Hepatocyte (in vitro differentiated cells): ENCODE results near the gene SYNJ1. TPM values are rescaled to one million over a fixed set of nuclear protein-coding genes. Genes with fewer than 3 reads are reported as not detected.

Experiments
- DNase-seq: peaks from one replicate; pipeline ENCODE4 v3.0.0-alpha.2; 2016; ENCODE audit warnings: low spot score
- H2AFZ ChIP-seq: fragments of 200-600 bp; sonication (generic); 2 replicates; pipeline ENCODE4 v1.6.0; 2016; ENCODE audit warnings: antibody characterized with exemption, mild to moderate bottlenecking
- H3K27ac ChIP-seq: fragments of 200-600 bp; sonication (generic); 2 replicates; pipeline ENCODE4 v1.5.1; 2016; ENCODE audit warnings: mild to moderate bottlenecking
- H3K27me3 ChIP-seq: fragments of 200-600 bp; sonication (generic); 2 replicates; pipeline ENCODE4 v1.6.1; 2016
- H3K36me3 ChIP-seq: fragments of 200-600 bp; sonication (generic); replicated peaks from 2 replicates; pipeline ENCODE4 v1.5.1; 2016; ENCODE audit warnings: low read depth; ENCODE audit not compliant: insufficient read depth
- H3K4me1 ChIP-seq: fragments of 200-600 bp; sonication (generic); 2 replicates; pipeline ENCODE4 v1.5.1; 2016; ENCODE audit warnings: mild to moderate bottlenecking, moderate library complexity; ENCODE audit not compliant: insufficient read depth
- H3K4me2 ChIP-seq: fragments of 200-600 bp; sonication (generic); 2 replicates; pipeline ENCODE4 v1.6.0; 2016
- H3K4me3 ChIP-seq: fragments of 200-600 bp; sonication (generic); 2 replicates; pipeline ENCODE4 v1.5.1; 2016; ENCODE audit warnings: mild to moderate bottlenecking
- H3K79me2 ChIP-seq: fragments of 200-600 bp; sonication (generic); 2 replicates; pipeline ENCODE4 v1.6.0; 2017; ENCODE audit warnings: mild to moderate bottlenecking
- H3K9me2 ChIP-seq: fragments of 200-600 bp; sonication (generic); replicated peaks from 2 replicates; pipeline ENCODE4 v1.6.0; 2017; ENCODE audit warnings: mild to moderate bottlenecking; ENCODE audit not compliant: insufficient read depth
- H3K9me3 ChIP-seq: fragments of 200-600 bp; sonication (generic); 2 replicates; pipeline ENCODE4 v1.5.1; 2016; ENCODE audit warnings: low read depth, mild to moderate bottlenecking
- H4K20me1 ChIP-seq: fragments of 200-600 bp; sonication (generic); 2 replicates; pipeline ENCODE4 v1.6.0; 2016; ENCODE audit warnings: mild to moderate bottlenecking; ENCODE audit not compliant: insufficient read depth, poor library complexity, severe bottlenecking
- CTCF ChIP-seq: fragments of 200-600 bp; sonication (generic); IDR thresholded peaks from 2 replicates; pipeline ENCODE4 v1.5.1; 2016; ENCODE audit warnings: antibody characterized with exemption, mild to moderate bottlenecking; ENCODE audit not compliant: poor library complexity
- EZH2 ChIP-seq: fragments of 200-600 bp; sonication (generic); IDR thresholded peaks from 2 replicates; pipeline ENCODE4 v1.6.1; 2016; ENCODE audit warnings: antibody characterized with exemption, mild to moderate bottlenecking, borderline replicate concordance
- EZH2phosphoT487 ChIP-seq: fragments of 200-600 bp; sonication (generic); IDR thresholded peaks from one replicate; pipeline ENCODE4 v1.6.1; 2018; ENCODE audit warnings: antibody characterized with exemption, mild to moderate bottlenecking, low read depth, moderate library complexity; ENCODE audit not compliant: unreplicated experiment, severe bottlenecking
- WGBS: methylation state at CpG from one replicate; pipeline ENCODE4 v1.1.6; 2016; ENCODE audit warnings: low lambda C conversion rate; ENCODE audit errors: missing lambda C conversion rate; 5-methylcytosine and 5-hydroxymethylcytosine counted together
- polyA plus RNA-seq: library from polyadenylated mRNA; unstranded; fragments of >200 nt; fragmentation: Nextera tagmentation; extraction: Ambion mirVana; gene quantifications from 2 replicates; pipeline ENCODE4 v1.2.1, GENCODE V29; 2016
- total RNA-seq: library from RNA; depleted of rRNA; stranded (reverse); fragments of >200 nt; gene quantifications from 2 replicates; pipeline ENCODE4 v1.2.3, GENCODE V29; 2014

SYNJ1 gene
- total and polyA plus RNA-seq, 2 experiments from 2014 or later, result 3.9 to 8.9 TPM

- H4K20me1 ChIP-seq, result no peaks in the 10 kb centered on the region
- no peak overlapping the region for H3K27ac ChIP-seq
- H3K4me2 ChIP-seq, result no peak overlapping the region
- DNase-seq, result no peak
- no peak overlapping the region for H3K4me3 ChIP-seq
- H3K27me3 ChIP-seq, result no peaks in the 10 kb centered on the region
- no peaks in the 10 kb centered on the region for H3K9me2 ChIP-seq
- 97% methylated on average over 13 of the region's 13 CpGs for WGBS
- H2AFZ ChIP-seq, result no peak overlapping the region
- TF ChIP-seq EZH2phosphoT487 (no peak), EZH2 (no peak), CTCF (no peak)
- H3K4me1 ChIP-seq, result no peaks in the 10 kb centered on the region
- no peaks in the 10 kb centered on the region for H3K9me3 ChIP-seq
- no peaks in the 10 kb centered on the region for H3K79me2 ChIP-seq
- no peaks in the 10 kb centered on the region for H3K36me3 ChIP-seq
Observed at GRCh38 chr21:32580949-32581348, 146.9 kb downstream of the SYNJ1 start.

Other genes with a start within 250 kb of the SYNJ1 start
- 0.40 TPM in 1 of 2 replicates, not detected in the other for gene TCP10L, start 142.5 kb downstream of the SYNJ1 start, total RNA-seq
- 0.91 and 1.0 TPM in 2 replicates for gene TCP10L, start 142.5 kb downstream of the SYNJ1 start, polyA plus RNA-seq
- gene CFAP298, start 115.6 kb downstream of the SYNJ1 start, total RNA-seq, result 32.6 and 35.7 TPM in 2 replicates
- 60.1 and 61.8 TPM in 2 replicates for gene CFAP298, start 115.6 kb downstream of the SYNJ1 start, polyA plus RNA-seq
- 44.5 and 50.9 TPM in 2 replicates for gene PAXBP1, start 43.7 kb upstream of the SYNJ1 start, total RNA-seq
- 17.9 and 28.8 TPM in 2 replicates for gene PAXBP1, start 43.7 kb upstream of the SYNJ1 start, polyA plus RNA-seq